NCI-H526 treated with DMSO at 0.1 percent for 48 hours (cell line): ENCODE measurements around the gene FOXN3.
"Not testable (repeated sequence)": the region's sequence is repeated elsewhere in the genome, so short reads cannot be mapped to it uniquely, and the experiment has no call there.

ENCODE experiments used
- DNase-seq: peaks from one replicate; lab custom pipeline; 2025; lab: John Stamatoyannopoulos, UW

The FOXN3 gene

GRCh38 chr14:89165189-89166181, 251.5 kb downstream of the FOXN3 start:
- no peak for DNase-seq

- DNase-seq: no peak
Observed at GRCh38 chr14:89164168-89165073, 252.6 kb downstream of the FOXN3 start.

- no peak for DNase-seq
Observed at GRCh38 chr14:89163031-89163636, 253.9 kb downstream of the FOXN3 start.

- no peak for DNase-seq
Observed at GRCh38 chr14:89162586-89162985, 254.4 kb downstream of the FOXN3 start.

GRCh38 chr14:89160437-89160836, 256.6 kb downstream of the FOXN3 start:
- DNase-seq: no peak

GRCh38 chr14:89158701-89159100, 258.3 kb downstream of the FOXN3 start:
- DNase-seq: no peak

GRCh38 chr14:89158104-89158503, 258.9 kb downstream of the FOXN3 start:
- DNase-seq: not testable (repeated sequence)

GRCh38 chr14:89155491-89155890, 261.5 kb downstream of the FOXN3 start:
- no peak for DNase-seq

GRCh38 chr14:89151693-89152092, 265.3 kb downstream of the FOXN3 start:
- not testable (repeated sequence) for DNase-seq

- DNase-seq: no peak
Observed at GRCh38 chr14:89146274-89146673, 270.8 kb downstream of the FOXN3 start.

- no peak for DNase-seq
Observed at GRCh38 chr14:89144642-89145041, 272.4 kb downstream of the FOXN3 start.

- DNase-seq: no peak
Observed at GRCh38 chr14:89144066-89144465, 273.0 kb downstream of the FOXN3 start.

- no peak for DNase-seq
Observed at GRCh38 chr14:89143595-89143994, 273.4 kb downstream of the FOXN3 start.

- no peak for DNase-seq
Observed at GRCh38 chr14:89142366-89142765, 274.7 kb downstream of the FOXN3 start.

- no peak for DNase-seq
Observed at GRCh38 chr14:89141862-89142261, 275.2 kb downstream of the FOXN3 start.

GRCh38 chr14:89140326-89140725, 276.7 kb downstream of the FOXN3 start:
- DNase-seq: no peak

- no peak for DNase-seq
Observed at GRCh38 chr14:89139404-89140247, 277.4 kb downstream of the FOXN3 start.

GRCh38 chr14:89138846-89139245, 278.2 kb downstream of the FOXN3 start:
- DNase-seq: no peak

GRCh38 chr14:89137526-89138163, 279.4 kb downstream of the FOXN3 start:
- DNase-seq: no peak

GRCh38 chr14:89136587-89136986, 280.4 kb downstream of the FOXN3 start:
- DNase-seq: no peak

- DNase-seq: no peak
Observed at GRCh38 chr14:89134640-89135039, 282.4 kb downstream of the FOXN3 start.
